ENCODE data around the gene KIF5C.

Gene KIF5C

DNA sequence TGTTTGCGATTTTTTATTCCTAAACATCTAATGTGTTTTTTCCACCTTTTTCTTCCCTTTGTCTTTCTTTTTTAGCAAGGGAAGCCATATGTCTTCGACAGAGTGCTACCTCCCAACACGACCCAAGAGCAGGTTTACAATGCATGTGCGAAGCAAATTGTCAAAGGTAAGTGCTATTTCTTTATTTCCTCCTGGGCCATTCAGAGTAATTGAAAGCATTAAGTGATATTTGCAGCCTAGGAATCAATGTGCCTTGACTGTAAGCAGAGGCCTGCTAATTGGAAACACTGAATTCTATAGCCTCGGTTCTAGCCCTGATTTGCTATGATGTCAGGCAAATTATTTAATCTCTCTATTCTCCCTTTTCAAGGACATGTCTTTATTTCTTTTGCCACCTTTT, 47.0 kb downstream of the KIF5C start:
- no peaks in the 10 kb centered on the region for H3K36me3 ChIP-seq (ENCODE audit: control insufficient read depth in 4 of 4, insufficient read depth in 4 of 4, low read length in 3 of 4)
- no peak for DNase-seq
- peaks cover 0 to 10% (median 8%) of the 10 kb centered on the region in 4 experiments for H3K4me1 ChIP-seq (ENCODE audit: control extremely low read depth in 1 of 4, control insufficient read depth in 4 of 4, insufficient read depth in 4 of 4, low read length in 3 of 4)
- ChIA-PET CTCF (interaction anchor here (1.0 kb wide), 1 partner anchor 136 kb away, joined by 4 read pairs; no protein-coding TSS in a partner anchor), POLR2A (no interaction called here)
- WGBS (ENCODE audit: insufficient coverage): 100% methylated on average over 4 of the region's 5 CpGs
- H3K9me3 ChIP-seq (ENCODE audit: control extremely low read depth in 1 of 5, control insufficient read depth in 4 of 5, insufficient read depth in 2 of 5, low read depth in 1 of 5, low read length in 4 of 5): peaks cover 2 to 15% (median 3%) of the 10 kb centered on the region in 5 experiments
- no peaks in the 10 kb centered on the region for H3K27me3 ChIP-seq (replicated peaks in 2 of 5; ENCODE audit: control insufficient read depth in 4 of 5, insufficient read depth in 5 of 5, low read length in 4 of 5)
- H3K4me3 ChIP-seq (ENCODE audit: control insufficient read depth in 1 of 7, extremely low read depth in 1 of 7, insufficient read depth in 4 of 7, low read depth in 2 of 7, low read length in 6 of 7): no peak overlapping the region
- H3K27ac ChIP-seq (ENCODE audit: insufficient read depth in 1 of 2, low read depth in 1 of 2, low read length in 2 of 2, poor library complexity in 1 of 2, severe bottlenecking in 2 of 2): no peak overlapping the region

DNA sequence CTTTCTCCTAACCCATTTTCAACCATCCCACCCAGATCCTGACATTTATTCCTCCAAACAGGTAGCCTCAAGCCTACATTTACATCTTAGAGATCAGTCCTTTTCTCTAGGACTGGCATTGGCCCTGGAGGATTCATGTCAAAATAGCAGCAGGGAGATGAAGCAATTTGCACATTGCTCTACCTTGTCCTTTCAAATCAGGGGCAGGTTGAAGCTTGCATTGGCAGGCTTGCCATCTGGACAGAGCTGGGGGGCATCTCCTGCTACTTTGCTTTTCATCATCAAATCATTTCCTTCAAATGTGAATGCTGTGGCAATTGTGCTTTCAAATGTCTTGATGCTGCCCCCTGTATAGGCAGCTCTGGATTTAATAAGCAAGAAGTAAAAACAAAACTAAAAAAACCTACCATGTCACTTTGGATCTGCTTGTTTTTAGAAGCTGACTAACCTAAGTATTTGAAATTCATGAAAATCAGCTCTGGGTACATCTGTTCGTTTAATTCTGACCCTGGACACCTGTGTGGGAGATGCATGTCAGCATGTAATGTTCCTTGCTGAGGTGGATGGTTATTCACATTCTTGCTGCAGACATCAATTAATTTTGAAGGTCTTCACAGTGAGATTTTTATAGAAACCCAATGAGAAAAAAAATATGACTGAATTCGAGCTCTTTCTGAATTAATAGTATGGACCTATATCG, 47.9 kb downstream of the KIF5C start:
- WGBS (ENCODE audit: insufficient coverage): 94% methylated on average over 1 of the region's 3 CpGs
- no peaks in the 10 kb centered on the region for H3K27me3 ChIP-seq (replicated peaks in 2 of 5; ENCODE audit: control insufficient read depth in 4 of 5, insufficient read depth in 5 of 5, low read length in 4 of 5)
- H3K4me3 ChIP-seq (ENCODE audit: control insufficient read depth in 1 of 7, extremely low read depth in 1 of 7, insufficient read depth in 4 of 7, low read depth in 2 of 7, low read length in 6 of 7): no peak overlapping the region
- peaks cover 2 to 13% (median 3%) of the 10 kb centered on the region in 5 experiments for H3K9me3 ChIP-seq (ENCODE audit: control extremely low read depth in 1 of 5, control insufficient read depth in 4 of 5, insufficient read depth in 2 of 5, low read depth in 1 of 5, low read length in 4 of 5)
- CTCF ChIA-PET: interaction anchor here (0.8 to 1.3 kb wide), 4 partner anchors 8 to 137 kb away, joined by 3 to 4 read pairs (median 4); no protein-coding TSS in a partner anchor
- H3K4me1 ChIP-seq (ENCODE audit: control extremely low read depth in 1 of 4, control insufficient read depth in 4 of 4, insufficient read depth in 4 of 4, low read length in 3 of 4): peaks cover 0 to 12% (median 12%) of the 10 kb centered on the region in 4 experiments
- no peak for DNase-seq
- POLR2A ChIA-PET: interaction anchor here (0.6 kb wide), 1 partner anchor 278 kb away, joined by 3 read pairs; no protein-coding TSS in a partner anchor
- no peak overlapping the region for H3K27ac ChIP-seq (ENCODE audit: insufficient read depth in 1 of 2, low read depth in 1 of 2, low read length in 2 of 2, poor library complexity in 1 of 2, severe bottlenecking in 2 of 2)
- no peaks in the 10 kb centered on the region for H3K36me3 ChIP-seq (ENCODE audit: control insufficient read depth in 4 of 4, insufficient read depth in 4 of 4, low read length in 3 of 4)

DNA sequence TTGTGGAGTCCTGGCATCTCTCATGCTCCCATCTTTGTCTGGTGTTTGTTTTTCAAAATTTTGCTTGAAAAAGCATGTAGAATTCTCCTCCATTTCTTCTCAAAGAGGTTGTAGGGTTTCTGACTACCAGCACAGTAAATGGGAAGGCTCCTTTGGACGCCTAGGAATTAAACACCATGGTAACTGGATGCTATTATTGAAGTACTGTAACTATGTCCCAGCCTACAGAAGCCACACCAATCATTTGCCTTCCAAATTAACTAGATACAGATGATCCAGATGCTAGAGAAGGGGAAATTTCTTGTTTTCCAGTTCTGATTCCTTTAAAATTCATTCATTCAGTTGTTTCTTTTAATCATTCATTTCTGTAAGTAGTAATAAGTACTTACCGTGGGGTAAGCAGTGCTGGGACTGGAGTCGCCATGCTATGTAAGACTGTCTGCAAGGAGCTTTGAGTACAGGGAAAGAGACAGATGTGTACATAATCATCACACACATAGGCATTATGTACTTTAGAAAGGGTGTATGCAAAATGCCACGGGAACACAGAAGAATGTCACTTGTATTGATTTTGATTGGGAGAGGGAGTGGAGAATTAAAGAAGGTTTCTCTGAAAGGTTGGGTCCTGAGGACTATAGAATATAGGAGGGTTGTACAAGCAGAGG, 49.6 kb downstream of the KIF5C start:
- H3K9me3 ChIP-seq (ENCODE audit: control extremely low read depth in 1 of 5, control insufficient read depth in 4 of 5, insufficient read depth in 2 of 5, low read depth in 1 of 5, low read length in 4 of 5): no peaks in the 10 kb centered on the region
- WGBS (ENCODE audit: insufficient coverage): no CpG with 5 or more reads among the region's 4 CpGs
- DNase-seq: no peak
- no peaks in the 10 kb centered on the region for H3K36me3 ChIP-seq (ENCODE audit: control insufficient read depth in 4 of 4, insufficient read depth in 4 of 4, low read length in 3 of 4)
- peaks cover 0 to 12% (median 12%) of the 10 kb centered on the region in 4 experiments for H3K4me1 ChIP-seq (ENCODE audit: control extremely low read depth in 1 of 4, control insufficient read depth in 4 of 4, insufficient read depth in 4 of 4, low read length in 3 of 4)
- no peak overlapping the region for H3K27ac ChIP-seq (ENCODE audit: insufficient read depth in 1 of 2, low read depth in 1 of 2, low read length in 2 of 2, poor library complexity in 1 of 2, severe bottlenecking in 2 of 2)
- CTCF ChIA-PET: interaction anchor here (1.0 to 1.6 kb wide), 2 partner anchors 27 to 40 kb away, joined by 3 read pairs; no protein-coding TSS in a partner anchor
- POLR2A ChIA-PET: no interaction called here
- H3K27me3 ChIP-seq (replicated peaks in 2 of 5; ENCODE audit: control insufficient read depth in 4 of 5, insufficient read depth in 5 of 5, low read length in 4 of 5): no peaks in the 10 kb centered on the region
- no peak overlapping the region for H3K4me3 ChIP-seq (ENCODE audit: control insufficient read depth in 1 of 7, extremely low read depth in 1 of 7, insufficient read depth in 4 of 7, low read depth in 2 of 7, low read length in 6 of 7)

DNA sequence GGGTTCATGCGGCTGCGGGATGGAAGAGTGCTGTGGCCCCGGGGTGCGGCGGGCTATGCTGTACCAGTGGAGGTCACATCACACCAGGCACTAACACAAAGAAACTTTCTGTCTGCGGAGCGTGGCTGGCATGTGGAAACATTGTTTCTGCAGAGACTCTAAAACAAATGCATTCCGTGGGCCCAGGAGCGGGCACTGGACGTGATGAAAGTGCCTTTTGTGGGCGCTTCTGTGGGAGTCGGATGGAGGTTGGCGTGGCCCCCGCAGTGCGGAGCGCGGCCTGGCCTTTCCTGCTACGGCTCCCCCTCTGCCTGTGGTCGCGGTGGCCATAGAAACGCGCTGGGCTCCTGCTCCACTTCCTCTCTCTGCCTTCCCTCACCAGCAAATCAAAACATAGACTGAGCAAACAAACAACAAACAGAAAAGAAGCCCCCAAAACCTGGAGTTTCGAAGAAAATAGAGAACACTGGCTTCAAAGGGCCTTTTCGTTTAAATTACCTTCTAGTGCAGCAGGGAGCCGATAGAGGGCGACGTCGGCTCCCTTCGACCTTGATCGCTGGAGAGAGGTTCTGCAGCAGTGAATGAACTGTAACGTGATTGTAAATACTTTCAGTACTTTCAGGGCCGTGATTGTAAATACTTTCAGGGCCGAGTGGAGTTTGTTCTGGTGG, 51.4 kb downstream of the KIF5C start:
- H3K27me3 ChIP-seq (replicated peaks in 2 of 5; ENCODE audit: control insufficient read depth in 4 of 5, insufficient read depth in 5 of 5, low read length in 4 of 5): no peaks in the 10 kb centered on the region
- H3K4me3 ChIP-seq (ENCODE audit: control insufficient read depth in 1 of 7, extremely low read depth in 1 of 7, insufficient read depth in 4 of 7, low read depth in 2 of 7, low read length in 6 of 7): peak overlapping the region in 6 of 7 experiments; percentile 10 to 58 (median 41)
- POLR2A ChIA-PET: no interaction called here
- no peaks in the 10 kb centered on the region for H3K9me3 ChIP-seq (ENCODE audit: control extremely low read depth in 1 of 5, control insufficient read depth in 4 of 5, insufficient read depth in 2 of 5, low read depth in 1 of 5, low read length in 4 of 5)
- H3K4me1 ChIP-seq (ENCODE audit: control extremely low read depth in 1 of 4, control insufficient read depth in 4 of 4, insufficient read depth in 4 of 4, low read length in 3 of 4): peaks cover 0 to 12% (median 12%) of the 10 kb centered on the region in 4 experiments
- no peak overlapping the region for H3K27ac ChIP-seq (ENCODE audit: insufficient read depth in 1 of 2, low read depth in 1 of 2, low read length in 2 of 2, poor library complexity in 1 of 2, severe bottlenecking in 2 of 2)
- CTCF ChIA-PET: interaction anchor here (0.9 to 2.7 kb wide), 8 partner anchors 13 to 939 kb away, joined by 3 to 11 read pairs (median 4); no protein-coding TSS in a partner anchor
- no peaks in the 10 kb centered on the region for H3K36me3 ChIP-seq (ENCODE audit: control insufficient read depth in 4 of 4, insufficient read depth in 4 of 4, low read length in 3 of 4)
- 51% methylated on average over 27 of the region's 33 CpGs for WGBS (ENCODE audit: insufficient coverage)
- peak; percentile 50 to 74 (median 72) for DNase-seq

DNA sequence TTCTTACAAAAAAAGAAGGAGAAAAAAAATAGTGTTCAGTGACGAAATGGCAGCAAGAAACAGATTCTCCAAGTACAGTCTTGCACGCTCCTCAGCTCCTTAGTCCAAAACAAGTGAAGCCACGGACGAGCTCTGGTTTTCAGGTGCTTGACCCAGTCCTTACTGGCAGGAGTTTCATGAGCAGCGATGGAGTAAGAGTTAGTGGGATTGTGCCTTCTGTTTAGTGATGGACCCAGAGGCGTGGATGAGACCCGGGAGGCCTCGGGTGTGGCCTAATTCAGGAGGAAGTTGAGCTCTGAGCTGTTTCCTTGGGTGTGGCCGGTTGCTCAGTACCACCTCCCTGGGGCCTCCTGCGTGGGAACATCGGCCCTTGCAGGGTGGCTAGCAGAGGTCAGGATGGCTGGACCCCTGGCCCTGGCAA, 52.0 kb downstream of the KIF5C start:
- Histone ChIP-seq H3K27me3 (replicated peaks in 2 of 5; ENCODE audit: control insufficient read depth in 4 of 5, insufficient read depth in 5 of 5, low read length in 4 of 5) (no peaks in the 10 kb centered on the region), H3K4me1 (ENCODE audit: control extremely low read depth in 1 of 4, control insufficient read depth in 4 of 4, insufficient read depth in 4 of 4, low read length in 3 of 4) (peaks cover 0 to 12% (median 12%) of the 10 kb centered on the region in 4 experiments), H3K36me3 (ENCODE audit: control insufficient read depth in 4 of 4, insufficient read depth in 4 of 4, low read length in 3 of 4) (no peaks in the 10 kb centered on the region), H3K9me3 (ENCODE audit: control extremely low read depth in 1 of 5, control insufficient read depth in 4 of 5, insufficient read depth in 2 of 5, low read depth in 1 of 5, low read length in 4 of 5) (no peaks in the 10 kb centered on the region), H3K27ac (ENCODE audit: insufficient read depth in 1 of 2, low read depth in 1 of 2, low read length in 2 of 2, poor library complexity in 1 of 2, severe bottlenecking in 2 of 2) (no peak overlapping the region), H3K4me3 (ENCODE audit: control insufficient read depth in 1 of 7, extremely low read depth in 1 of 7, insufficient read depth in 4 of 7, low read depth in 2 of 7, low read length in 6 of 7) (peak overlapping the region in 6 of 7 experiments; percentile 27 to 58 (median 41))
- WGBS (ENCODE audit: insufficient coverage): 41% methylated on average over 8 of the region's 11 CpGs
- ChIA-PET POLR2A (no interaction called here), CTCF (interaction anchor here (0.7 to 2.7 kb wide), 10 partner anchors 12 to 939 kb away, joined by 3 to 11 read pairs (median 4); no protein-coding TSS in a partner anchor)
- peak in 2 of 3 donors; percentile 27 to 44 for DNase-seq

DNA sequence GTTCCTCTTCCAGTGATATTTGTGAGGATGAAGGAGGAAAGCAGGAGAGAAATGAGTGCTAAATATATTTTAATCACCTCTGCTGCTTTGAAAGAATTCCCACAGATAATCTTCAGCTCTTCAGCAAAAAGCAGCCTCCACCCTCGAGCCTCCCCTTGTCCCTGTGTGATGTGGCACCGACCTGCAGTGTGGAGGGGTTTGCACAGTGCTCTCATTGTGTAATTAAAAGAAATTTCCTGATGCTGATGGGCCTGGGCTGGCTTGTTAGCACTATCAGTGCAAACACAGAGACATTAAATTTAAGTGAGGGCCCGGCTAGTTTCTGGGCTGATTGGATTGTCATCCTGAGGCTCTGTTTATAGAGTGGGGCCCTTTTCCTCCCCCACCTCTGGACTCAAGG, 53.4 kb downstream of the KIF5C start:
- H3K27ac ChIP-seq (ENCODE audit: insufficient read depth in 1 of 2, low read depth in 1 of 2, low read length in 2 of 2, poor library complexity in 1 of 2, severe bottlenecking in 2 of 2): no peak overlapping the region
- DNase-seq: no peak
- H3K4me3 ChIP-seq (ENCODE audit: control insufficient read depth in 1 of 7, extremely low read depth in 1 of 7, insufficient read depth in 4 of 7, low read depth in 2 of 7, low read length in 6 of 7): no peak overlapping the region
- CTCF ChIA-PET: interaction anchor here (1.2 to 2.7 kb wide), 3 partner anchors 15 to 40 kb away, joined by 4 to 11 read pairs (median 5); no protein-coding TSS in a partner anchor
- H3K9me3 ChIP-seq (ENCODE audit: control extremely low read depth in 1 of 5, control insufficient read depth in 4 of 5, insufficient read depth in 2 of 5, low read depth in 1 of 5, low read length in 4 of 5): no peaks in the 10 kb centered on the region
- WGBS (ENCODE audit: insufficient coverage): 100% methylated on average over 3 of the region's 3 CpGs
- no peaks in the 10 kb centered on the region for H3K27me3 ChIP-seq (replicated peaks in 2 of 5; ENCODE audit: control insufficient read depth in 4 of 5, insufficient read depth in 5 of 5, low read length in 4 of 5)
- POLR2A ChIA-PET: no interaction called here
- no peaks in the 10 kb centered on the region for H3K36me3 ChIP-seq (ENCODE audit: control insufficient read depth in 4 of 4, insufficient read depth in 4 of 4, low read length in 3 of 4)
- peaks cover 0 to 12% (median 12%) of the 10 kb centered on the region in 4 experiments for H3K4me1 ChIP-seq (ENCODE audit: control extremely low read depth in 1 of 4, control insufficient read depth in 4 of 4, insufficient read depth in 4 of 4, low read length in 3 of 4)

Measured in common myeloid progenitor, CD34-positive (primary cell).